ENCODE measurements around the gene BTG1. TPM values are rescaled to one million over a fixed set of nuclear protein-coding genes. Genes with fewer than 3 reads are reported as not detected.
A peak's percentile ranks its signal among the peaks of the same experiment; 100 is the strongest.

BTG1 gene
- total and polyA plus RNA-seq, 2 of the 4 experiments (the other 2 are of a cell fraction), result 3.8 to 33.5 TPM

DNA sequence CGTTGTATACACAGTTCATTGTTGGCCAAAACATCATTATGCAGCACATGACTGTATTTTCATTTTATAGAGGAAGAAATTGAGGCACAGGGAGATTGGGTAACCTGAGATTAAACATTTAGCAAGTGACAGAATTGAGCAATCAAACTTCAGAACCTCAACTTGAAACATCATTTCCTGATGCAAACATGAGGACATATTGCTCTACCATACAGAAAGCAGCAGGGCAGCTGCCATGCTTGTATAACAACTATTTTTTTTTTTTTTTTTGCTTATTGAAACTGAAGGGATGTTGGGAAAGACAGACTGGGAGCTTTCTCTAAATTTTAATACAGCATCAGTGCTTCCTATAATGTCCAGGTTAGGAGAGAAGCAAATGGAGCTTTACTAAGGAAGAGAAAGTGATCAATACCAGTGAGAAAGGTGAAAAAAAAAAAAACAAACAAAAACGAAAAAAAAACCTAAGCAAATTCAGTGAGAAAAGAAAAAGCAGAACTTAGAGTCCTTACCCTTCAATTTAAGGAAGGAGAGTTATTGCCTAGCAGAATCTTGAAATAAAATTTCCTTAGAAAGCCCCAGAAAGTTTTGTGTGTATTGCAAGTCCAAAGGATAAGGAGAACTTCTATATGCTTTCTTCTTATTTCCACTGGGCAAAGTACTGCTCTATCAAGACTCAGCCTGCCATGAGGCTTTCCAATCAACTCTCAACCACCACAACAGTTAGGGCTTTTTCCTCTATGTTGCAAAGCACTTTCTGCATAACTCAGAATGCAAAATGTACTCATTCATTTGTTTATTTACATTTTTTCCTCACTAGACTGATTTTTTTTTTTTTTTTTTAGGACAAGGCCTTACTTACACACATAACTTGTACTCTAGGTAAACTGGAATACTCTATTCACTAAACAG is 21.6 kb downstream of the BTG1 start:
- Histone ChIP-seq H3K4me3 (ENCODE audit: insufficient read depth, low read depth, low read length) (no peak overlapping the region), H3K14ac (replicated peaks; ENCODE audit: low read depth, low read length) (no peak overlapping the region), H2AK5ac (ENCODE audit: low read depth, low read length) (peak overlapping the region; percentile 72; the same call in 1 of the 2 replicates), H3K4me1 (ENCODE audit: control insufficient read depth, insufficient read depth, low read length) (peaks cover 7% of the 10 kb centered on the region), H4K20me1 (ENCODE audit: insufficient read depth, low read length) (no peaks in the 10 kb centered on the region), H4K8ac (ENCODE audit: low read depth in 2 of 2, low read length in 2 of 2) (no peak overlapping the region), H4K5ac (ENCODE audit: low read depth, low read length) (no peak overlapping the region), H2BK15ac (ENCODE audit: low read depth, low read length) (0 out of 3 replicates have a peak overlapping the region, but pooled peaks have one; percentile 72), H3K18ac (ENCODE audit: low read depth, low read length) (no peak overlapping the region; the same call in 1 of the 2 replicates), H2BK120ac (ENCODE audit: low read depth, low read length) (0 out of 2 replicates have a peak overlapping the region, but pooled peaks have one; percentile 43), H3K27me3 (ENCODE audit: control insufficient read depth, insufficient read depth, low read length) (no peaks in the 10 kb centered on the region), H3K56ac (ENCODE audit: extremely low read depth, insufficient read depth, low read length) (no peak overlapping the region), H3K23ac (ENCODE audit: low read depth, low read length) (no peak overlapping the region), H3K4ac (ENCODE audit: low read depth, low read length) (peak overlapping the region; percentile 57; the same call in 1 of the 2 replicates), H3K9me1 (ENCODE audit: insufficient read depth, low read length) (no peaks in the 10 kb centered on the region), H3K27ac (ENCODE audit: insufficient read depth, low read length) (no peak overlapping the region), H3K9me3 (ENCODE audit: control insufficient read depth, insufficient read depth, low read length) (peaks cover 5% of the 10 kb centered on the region), H2AFZ (replicated peaks; ENCODE audit: low read length, poor library complexity) (no peak overlapping the region), H2BK20ac (ENCODE audit: low read depth, low read length) (no peak overlapping the region), H4K91ac (ENCODE audit: insufficient read depth, low read depth, low read length) (no peak overlapping the region), H3K79me1 (ENCODE audit: low read depth in 1 of 2, low read length in 2 of 2) (peaks cover 24 to 54% of the 10 kb centered on the region in 2 experiments), H3K36me3 (ENCODE audit: control insufficient read depth, insufficient read depth, low read length) (no peaks in the 10 kb centered on the region; the same call in 1 of the 2 replicates), H2BK5ac (ENCODE audit: low read depth, low read length, poor library complexity, severe bottlenecking) (no peak overlapping the region), H3K4me2 (ENCODE audit: low read depth, low read length) (0 out of 2 replicates have a peak overlapping the region, but pooled peaks have one; percentile 13), H3K9ac (ENCODE audit: low read depth, low read length) (no peak overlapping the region), H2AK9ac (replicated peaks; ENCODE audit: low read depth, low read length, poor library complexity) (no peak overlapping the region)
- POLR2A ChIA-PET (ENCODE audit: unreplicated experiment), result no interaction called here
- in situ Hi-C loops (cut with MboI; ENCODE audit: low sequenced_read_pairs) (no loop called here), intact Hi-C loops (cut with micrococcal nuclease) (no loop called here), dilution Hi-C loops (cut with HindIII; ENCODE audit: low sequenced_read_pairs, unreplicated experiment) (no loop called here)
- CTCF ChIA-PET, result interaction anchor here (0.6 to 0.7 kb wide), 3 partner anchors 15 to 218 kb away, joined by 4 to 7 read pairs (median 4); no protein-coding TSS in a partner anchor
- WGBS, 2 experiments (ENCODE audit: extremely low coverage in 2 of 2, insufficient read length in 1 of 2), result no CpG with 5 or more reads among the region's 2 CpGs
- DNase-seq (peak; percentile 52), ATAC-seq (ENCODE audit: low read depth) (peak; percentile 71)
- no TSS peak for BruUV-seq (replicated peaks)
- TF ChIP-seq, protein P1, sequence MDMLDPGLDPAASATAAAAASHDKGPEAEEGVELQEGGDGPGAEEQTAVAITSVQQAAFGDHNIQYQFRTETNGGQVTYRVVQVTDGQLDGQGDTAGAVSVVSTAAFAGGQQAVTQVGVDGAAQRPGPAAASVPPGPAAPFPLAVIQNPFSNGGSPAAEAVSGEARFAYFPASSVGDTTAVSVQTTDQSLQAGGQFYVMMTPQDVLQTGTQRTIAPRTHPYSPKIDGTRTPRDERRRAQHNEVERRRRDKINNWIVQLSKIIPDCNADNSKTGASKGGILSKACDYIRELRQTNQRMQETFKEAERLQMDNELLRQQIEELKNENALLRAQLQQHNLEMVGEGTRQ (IDR thresholded peaks at IDR 0.05; ENCODE audit: low read depth, low read length), result no peak
- TF ChIP-seq BHLHE40 (IDR thresholded peaks at IDR 0.05; ENCODE audit: low read depth, low read length) (no peak), CEBPB (IDR thresholded peaks at IDR 0.05; ENCODE audit: low read depth, low read length) (no peak), POLR2A (IDR thresholded peaks at IDR 0.05; ENCODE audit: low read depth, low read length) (no peak), MXI1 (IDR thresholded peaks at IDR 0.05; ENCODE audit: borderline replicate concordance, low read depth, low read length) (no peak), CHD1 (IDR thresholded peaks at IDR 0.05; ENCODE audit: low read depth, low read length) (no peak)
- TF ChIP-seq, protein P2, sequence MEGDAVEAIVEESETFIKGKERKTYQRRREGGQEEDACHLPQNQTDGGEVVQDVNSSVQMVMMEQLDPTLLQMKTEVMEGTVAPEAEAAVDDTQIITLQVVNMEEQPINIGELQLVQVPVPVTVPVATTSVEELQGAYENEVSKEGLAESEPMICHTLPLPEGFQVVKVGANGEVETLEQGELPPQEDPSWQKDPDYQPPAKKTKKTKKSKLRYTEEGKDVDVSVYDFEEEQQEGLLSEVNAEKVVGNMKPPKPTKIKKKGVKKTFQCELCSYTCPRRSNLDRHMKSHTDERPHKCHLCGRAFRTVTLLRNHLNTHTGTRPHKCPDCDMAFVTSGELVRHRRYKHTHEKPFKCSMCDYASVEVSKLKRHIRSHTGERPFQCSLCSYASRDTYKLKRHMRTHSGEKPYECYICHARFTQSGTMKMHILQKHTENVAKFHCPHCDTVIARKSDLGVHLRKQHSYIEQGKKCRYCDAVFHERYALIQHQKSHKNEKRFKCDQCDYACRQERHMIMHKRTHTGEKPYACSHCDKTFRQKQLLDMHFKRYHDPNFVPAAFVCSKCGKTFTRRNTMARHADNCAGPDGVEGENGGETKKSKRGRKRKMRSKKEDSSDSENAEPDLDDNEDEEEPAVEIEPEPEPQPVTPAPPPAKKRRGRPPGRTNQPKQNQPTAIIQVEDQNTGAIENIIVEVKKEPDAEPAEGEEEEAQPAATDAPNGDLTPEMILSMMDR (conservative IDR thresholded peaks at IDR 0.05; ENCODE audit: low read depth, low read length), result no peak
